T-helper 2 cell (primary cell): ENCODE results near the gene CYTH1.

Source experiments
- DNase-seq, 5 experiments: peaks; one replicate each; pipeline versions ENCODE4 v3.0.0 to v3.0.0-alpha.2; 2012 to 2022

The CYTH1 gene

DNA sequence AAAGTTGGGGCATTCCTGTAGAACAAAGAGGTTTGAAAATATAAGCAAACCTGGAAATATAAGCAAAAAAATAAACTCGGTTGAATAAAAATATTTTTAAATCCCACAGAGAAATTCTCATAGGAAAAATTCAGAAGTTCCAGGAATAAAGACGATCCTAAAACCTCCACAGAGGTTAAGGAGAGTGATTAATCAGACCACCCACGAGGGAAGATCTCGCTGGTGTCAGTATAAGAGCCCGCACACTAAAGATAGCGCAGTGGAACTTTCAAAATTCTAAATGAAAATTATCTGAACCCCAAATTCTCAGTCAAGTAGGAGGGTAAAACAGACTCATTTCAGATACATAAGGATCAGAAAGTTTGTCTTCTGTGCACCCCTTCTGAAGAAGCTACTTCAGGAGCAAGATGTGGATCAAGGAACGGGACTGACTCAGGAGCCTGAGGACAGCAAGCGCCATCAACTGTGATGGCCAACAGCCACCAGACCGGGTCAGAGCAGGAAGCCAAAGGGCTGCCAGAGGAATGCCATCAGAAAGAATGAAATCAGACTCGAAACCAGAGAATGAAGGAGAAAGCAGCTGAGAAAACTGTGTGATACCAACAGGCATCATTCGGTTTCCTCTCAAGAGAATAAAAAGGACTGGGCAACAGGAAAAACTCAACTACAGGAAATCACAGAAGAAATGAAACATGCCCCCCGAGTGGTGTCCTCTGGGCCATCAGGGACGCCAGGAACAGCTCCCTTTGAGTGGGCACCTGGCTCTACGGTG lies 66.9 kb downstream of the CYTH1 start:
- DNase-seq: no peak

DNA sequence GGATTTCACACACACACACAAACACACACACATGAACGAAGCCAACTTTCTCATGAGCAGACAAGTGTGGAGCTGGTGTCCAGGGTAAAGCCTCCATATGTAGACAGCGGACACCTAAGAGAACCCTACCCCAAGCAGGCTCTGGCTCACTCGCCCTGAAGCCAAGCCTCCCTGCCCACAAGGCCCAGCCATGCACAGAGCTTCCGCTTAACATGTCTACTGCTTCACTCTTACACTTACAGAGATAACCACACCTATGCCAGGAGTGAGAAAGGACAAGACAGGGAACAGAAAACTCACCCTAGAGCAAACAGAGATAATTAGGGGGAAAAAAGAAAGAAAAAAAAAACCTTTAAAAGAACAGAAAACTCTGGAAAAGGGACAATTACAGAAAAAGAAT lies 67.5 kb downstream of the CYTH1 start:
- no peak for DNase-seq

DNA sequence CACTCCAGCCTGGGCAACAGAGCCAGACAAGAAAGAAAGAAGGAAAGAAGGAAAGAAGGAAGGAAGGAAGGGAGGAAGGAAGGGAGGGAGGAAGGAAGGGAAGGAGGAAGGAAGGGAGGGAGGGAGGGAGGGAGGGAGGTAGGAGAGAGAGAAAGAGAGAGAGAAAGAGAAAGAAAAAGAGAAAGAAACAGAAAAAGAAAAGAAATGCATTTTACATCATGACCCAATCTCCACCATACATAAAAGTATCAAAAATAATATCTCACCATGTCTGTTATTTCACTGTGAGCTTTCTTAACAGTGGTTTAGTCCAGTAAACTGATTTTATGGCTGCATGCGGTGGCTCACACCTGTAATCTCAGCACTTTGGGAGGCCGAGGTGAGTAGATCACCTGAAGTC lies 70.0 kb downstream of the CYTH1 start:
- DNase-seq: no peak

DNA sequence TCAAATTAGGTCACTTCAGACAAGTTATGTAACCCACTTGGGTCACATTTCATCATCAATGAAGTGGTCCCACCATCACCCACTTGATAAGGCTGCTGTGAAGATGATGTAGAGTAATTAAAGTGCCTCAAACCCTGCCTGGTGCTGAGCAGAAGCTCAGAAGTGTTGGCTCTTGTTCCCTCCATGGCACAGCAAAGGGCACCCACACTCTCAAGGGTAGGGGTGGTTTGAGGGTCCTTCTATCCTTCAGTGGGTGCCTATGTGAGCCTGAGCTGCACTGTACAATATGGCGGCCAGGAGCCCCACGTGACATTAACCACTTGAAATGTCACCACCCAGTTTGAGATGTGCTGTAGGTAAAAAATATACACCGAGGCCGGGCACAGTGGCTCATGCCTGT lies 71.5 kb downstream of the CYTH1 start:
- DNase-seq: no peak

DNA sequence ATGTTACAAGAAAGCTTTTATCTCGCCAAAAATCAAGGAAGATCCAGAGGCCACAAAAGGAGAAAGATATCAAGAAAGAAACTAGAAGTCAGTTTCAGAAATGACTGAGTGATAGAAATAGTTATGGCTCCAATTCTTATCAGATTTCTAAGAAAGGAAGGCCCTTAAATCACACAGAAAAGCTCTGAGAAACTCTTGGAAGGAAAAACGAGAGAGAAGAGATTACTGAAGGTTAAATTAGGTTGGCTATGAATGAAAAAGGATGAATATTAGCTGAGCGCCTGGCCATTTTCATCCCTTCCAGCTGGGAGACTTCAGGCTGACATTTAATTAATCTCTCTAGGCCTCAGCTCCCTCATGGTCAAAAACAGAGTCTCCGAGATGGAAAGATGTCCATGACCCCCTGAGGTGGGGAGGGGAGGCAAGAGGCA lies 72.3 kb downstream of the CYTH1 start:
- DNase-seq: peak in 1 of 5 experiments; percentile 76

DNA sequence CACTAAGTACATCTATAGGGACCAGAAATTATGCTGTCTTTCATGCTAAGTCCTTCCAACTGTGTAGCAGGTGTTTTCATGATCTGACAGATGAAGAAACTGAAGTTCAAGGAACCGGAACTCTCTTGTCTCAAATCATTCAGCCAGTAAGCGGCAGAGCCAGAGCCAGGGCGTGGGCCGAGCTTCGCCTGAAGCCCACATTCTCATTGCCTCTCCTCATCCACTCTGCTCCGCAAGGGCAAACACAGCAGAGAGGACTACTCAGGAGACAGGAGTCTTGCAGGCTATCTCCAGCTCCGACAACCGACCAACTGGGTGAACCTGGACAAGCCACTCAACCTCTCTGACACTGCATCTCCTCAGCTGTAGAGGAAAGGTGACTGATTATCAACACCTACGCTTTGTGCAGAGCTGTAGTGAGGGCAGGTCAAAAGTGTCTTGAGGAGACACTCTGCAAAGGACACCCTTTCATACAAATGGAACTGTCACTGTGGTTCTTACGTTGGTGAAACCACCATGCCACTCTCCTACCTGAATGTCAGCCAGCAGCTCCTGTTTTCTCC lies 72.9 kb downstream of the CYTH1 start:
- peak in 1 of 5 experiments; percentile 62 for DNase-seq

DNA sequence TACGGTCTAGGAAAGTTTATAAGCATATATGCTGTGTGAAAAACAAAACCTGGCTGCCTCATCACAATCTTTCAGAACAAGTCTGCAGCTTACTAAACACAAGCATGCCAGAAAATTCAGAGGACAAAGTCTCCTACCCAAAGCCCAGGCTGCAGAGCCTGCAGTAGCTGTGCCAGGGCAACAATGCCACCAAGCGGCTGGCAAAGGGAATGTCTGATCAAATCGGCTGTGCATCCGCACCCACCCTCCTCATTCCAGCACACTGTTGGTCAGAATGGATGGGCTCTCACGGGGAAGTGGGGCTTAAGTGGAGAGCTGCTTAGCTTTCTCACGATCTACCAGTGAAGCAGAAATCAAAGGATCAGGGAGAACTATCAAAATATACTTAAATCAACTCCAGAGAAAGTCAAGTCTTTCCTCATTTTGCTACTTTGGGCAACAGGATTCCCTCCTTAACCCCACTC lies 73.5 kb downstream of the CYTH1 start:
- DNase-seq: peak in 4 of 5 experiments; percentile 28 to 81 (median 44)

DNA sequence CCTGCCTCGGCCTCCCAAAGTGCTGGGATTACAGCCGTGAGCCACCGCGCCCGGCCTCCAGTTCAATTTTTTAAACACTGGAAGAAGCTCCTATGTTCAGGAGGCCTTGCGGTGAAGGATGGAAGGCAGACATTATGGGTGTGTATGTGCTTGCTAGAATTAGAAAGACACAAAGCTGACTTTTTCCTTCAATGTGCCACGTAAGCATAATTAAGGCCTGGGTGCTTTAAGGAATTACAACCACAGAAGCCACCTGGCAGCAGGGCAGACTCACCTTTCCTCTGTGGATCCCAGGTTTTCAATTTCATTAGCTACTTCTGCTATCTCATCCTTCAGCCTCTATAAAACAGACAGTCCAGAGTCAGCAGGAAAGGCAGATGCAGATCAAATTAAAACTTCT lies 74.2 kb downstream of the CYTH1 start:
- DNase-seq: no peak

DNA sequence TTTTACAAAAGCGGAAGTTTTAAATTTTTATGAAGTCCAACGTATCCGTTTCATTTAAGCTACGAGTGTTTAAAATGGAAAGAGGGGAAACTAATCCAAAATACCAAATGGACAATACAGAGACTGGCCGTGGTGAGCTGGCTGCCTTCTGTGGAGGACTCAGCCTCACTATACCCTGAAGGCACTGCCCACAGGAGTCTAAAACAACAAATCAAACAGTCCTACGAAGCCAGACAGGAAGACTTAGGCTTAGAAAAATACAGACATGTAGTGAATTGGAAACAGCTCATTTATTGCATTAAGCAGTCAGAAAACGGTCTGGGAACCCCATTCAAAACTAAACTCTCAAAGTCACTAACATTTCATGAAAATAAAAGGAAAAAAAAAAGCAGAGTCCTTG lies 75.1 kb downstream of the CYTH1 start:
- no peak for DNase-seq

DNA sequence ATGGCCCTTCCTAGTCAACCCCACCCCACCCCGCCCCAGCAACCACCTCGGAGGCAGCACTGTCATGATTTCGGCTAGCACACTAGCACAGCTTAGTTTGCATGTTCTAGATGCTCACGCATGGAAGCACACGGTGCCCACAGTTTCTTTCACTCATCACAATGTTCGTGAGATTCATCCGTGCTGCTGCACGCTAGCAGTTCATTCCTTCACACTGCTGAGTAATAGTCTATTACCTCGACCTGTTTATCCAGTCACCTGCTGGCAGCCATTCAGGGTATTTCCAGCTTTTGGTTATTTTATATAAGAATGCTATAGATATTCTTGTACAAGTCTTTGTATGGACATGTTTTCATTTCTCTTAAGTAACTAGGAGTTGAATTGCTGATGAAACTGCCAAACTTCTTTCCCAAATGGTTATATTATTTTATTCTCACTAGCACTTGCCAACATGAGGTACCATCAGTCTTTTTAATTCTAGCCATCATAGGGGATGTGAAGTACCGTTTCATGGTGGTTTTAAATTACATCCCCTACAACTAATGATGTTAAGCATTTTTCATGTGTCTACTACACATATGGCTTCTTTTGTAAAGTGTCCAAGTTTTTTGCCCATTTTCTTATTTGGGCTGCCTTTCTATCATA lies 75.7 kb downstream of the CYTH1 start:
- no peak for DNase-seq

DNA sequence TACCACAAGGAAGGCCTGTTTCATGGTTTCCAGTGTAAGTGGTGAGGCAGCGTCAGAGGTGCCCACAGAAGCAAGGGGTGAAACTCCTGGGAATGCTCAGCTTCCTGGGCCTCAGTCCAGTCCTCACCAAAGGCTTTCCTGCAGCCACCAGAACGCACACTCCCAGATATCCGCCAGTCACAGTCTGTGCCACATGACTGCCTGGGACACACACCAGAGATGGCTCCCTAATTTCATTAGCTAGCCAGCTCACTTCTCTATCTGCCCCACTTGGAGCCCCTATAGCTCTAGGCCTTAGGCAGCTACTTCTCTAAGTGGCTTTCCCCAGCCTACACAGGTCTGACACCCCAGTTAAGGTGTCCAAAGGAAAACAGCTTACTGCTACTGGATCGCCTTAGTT lies 77.0 kb downstream of the CYTH1 start:
- DNase-seq: no peak

DNA sequence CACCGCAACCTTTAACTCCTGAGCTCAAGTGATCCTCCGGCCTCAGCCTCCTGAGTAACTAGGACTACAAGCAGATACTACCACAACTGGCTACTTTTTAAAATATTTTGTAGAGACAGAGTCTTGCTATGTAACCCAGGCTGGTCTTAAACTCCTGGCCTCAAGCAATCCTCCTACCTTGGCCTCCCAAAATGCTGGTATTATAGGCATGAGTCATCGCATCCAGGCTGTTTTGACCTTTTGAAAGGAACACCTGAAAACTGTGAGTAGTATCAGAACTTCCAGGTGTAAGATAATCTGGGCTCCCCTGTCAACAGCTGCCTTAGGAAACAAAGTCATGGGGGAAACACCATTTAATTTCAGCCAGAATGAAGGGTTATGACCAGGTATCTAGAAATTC lies 77.5 kb downstream of the CYTH1 start:
- DNase-seq: no peak

DNA sequence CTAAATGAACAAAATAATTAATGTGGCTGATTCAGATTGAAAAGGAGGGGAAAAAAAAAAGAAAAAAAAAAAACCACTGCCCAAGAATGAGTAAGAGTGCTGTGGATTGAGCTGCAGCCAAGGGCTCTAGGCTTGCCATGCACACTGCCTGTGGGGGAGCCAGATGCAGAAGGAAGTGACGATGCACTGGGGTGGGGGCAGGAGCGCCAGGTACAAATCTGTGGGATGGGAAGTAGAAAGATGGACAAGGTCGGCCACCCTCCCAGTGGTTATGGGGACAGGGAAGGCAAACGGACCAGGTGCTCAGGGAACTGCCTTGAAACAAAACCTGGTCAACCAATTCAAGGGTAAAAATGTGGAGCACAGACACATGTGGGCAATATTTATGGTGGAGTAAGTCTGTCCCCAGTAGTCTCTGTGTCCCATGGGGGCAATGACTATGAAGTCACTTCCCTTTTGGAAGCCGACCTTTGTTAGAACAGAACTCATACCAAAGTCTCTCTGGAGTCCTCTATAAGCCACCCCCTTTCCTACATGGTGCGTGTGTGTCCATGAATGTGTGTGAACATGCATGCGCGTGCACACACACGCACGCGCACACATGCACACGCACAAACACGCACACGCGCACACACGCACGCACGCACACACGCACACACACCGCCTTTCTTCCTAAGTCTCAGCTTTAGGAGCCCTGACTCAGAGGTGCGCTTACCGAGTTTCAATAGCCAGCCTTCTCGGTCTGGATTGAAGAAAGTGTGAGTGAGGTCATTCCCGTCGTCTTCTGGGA lies 84.3 kb downstream of the CYTH1 start:
- DNase-seq: no peak

DNA sequence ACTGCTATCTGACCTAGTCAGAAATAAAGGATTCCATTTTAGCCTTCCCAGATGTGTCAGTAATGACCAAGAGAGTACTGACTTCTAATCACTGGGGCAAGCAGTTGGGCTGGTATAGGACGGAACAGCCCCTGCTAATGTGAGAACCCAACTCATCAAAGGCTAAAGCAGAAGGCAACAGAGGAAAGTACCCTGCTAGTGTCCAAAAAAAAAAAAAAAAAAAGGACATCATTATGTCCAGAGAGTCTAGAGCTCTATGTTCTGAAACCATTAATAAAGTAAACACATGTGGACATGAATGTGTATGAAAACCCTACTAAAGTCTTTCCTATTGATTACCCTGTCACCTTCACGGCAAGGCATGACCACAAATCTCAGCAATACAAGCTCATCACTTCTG lies 85.0 kb downstream of the CYTH1 start:
- DNase-seq: no peak

DNA sequence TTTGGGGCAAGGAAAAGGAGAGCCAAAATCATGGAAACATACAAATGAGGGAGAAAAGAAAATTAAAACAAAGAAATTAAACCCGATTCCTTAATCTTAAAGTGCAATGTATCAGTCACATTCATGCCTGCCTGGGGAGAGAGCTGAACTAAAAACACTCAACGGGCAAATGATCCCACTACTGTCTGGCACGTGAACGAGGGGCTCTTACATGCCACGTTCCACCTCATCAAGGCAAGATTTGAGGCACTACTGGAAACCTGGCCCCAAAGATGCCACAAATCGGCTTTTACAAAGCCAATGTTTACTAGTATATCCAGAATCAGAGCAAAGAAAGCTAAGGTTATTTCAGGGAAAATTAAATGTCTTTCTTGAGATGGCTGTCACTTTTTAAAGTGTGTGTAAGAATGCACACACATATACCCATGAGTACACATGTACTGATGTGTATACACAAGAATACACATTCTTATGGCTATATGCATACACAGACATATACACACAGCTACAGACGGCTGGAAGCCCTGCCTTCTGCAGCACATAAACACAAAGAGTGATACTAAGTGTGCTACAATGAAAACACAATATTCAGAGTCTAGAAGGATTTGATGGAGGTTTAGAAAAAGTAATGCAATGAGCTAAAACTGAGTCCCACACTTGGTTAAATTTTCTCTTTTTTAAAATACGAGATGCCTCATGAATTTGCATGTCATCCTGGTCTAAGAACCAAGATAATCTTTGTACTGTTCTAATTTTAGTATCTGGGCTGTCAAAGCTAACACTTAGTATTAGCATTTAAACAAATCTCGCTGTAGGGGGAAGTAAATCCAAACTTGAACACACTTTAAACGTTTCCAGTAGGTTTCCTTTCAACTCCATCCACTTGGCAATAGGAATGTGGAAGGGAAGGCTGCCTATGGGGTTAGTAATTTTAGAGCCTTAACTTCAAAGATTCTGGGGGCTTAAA lies 85.8 kb downstream of the CYTH1 start:
- DNase-seq: no peak

DNA sequence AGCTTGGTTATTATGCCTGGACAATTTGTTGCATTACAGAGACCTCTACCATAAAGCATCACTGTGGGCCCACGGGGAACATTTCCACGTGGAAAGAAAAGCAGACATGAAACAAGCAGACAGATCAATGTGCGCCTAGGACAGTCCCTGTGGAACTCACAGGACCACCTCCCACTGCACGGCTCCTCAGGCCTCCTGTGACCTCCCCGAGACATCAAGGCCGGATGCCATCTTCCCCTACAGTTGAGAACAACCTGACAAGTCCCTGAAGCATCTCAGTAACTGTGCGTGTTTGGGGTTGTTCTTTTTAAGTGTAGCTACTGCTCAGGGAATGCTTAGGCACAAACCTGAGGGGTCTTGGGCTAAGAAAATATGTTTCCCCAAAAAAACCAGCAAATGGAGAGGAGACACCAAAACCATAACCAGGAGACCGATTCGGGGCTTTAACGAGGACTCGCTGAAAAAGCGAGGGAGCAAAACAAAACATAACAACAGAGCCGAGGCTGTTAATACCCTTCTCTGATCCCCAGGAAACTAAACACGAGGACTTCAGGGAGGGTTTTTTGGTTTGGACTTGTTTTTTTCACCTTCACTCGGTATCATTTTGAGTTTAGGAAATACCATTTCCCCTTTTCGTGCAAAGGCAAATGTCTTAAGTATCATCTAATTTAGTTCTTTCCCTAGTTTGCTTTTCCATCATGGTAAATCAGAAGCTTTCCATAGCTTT lies 87.1 kb downstream of the CYTH1 start:
- DNase-seq: no peak

DNA sequence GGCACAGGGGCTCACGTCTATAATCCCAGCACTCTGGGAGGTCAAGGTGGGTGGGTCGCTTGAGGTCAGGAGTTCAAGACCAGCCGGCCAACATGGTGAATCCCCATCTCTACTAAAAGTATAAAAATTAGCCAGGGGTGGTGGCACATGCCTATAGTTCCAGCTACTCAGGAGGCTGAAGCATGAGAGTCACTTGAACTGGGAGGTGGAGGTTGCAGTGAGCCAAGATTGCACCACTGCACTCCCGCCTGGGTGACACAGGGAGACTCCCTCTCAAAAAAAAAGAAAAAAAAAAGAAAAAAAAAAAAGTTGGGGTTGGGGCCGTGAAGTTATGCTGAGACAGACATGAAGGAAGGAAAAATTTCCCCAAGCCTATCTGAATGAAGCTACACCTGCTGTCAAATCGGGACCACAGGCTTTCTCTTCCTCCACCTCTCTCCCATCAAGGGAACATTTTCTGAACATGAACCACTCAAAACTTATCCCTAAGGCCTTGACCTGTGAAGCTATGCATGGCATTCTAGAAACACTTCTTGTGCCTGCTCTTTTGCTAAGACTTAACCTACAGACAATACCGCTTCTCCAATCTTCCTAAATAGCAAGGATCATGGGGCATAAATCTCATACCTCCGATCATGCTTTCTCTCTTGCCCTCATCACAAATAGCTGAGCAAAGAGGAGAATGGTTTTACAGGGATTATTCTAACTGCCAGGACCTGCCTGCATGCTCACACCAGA lies 88.6 kb downstream of the CYTH1 start:
- DNase-seq: no peak

DNA sequence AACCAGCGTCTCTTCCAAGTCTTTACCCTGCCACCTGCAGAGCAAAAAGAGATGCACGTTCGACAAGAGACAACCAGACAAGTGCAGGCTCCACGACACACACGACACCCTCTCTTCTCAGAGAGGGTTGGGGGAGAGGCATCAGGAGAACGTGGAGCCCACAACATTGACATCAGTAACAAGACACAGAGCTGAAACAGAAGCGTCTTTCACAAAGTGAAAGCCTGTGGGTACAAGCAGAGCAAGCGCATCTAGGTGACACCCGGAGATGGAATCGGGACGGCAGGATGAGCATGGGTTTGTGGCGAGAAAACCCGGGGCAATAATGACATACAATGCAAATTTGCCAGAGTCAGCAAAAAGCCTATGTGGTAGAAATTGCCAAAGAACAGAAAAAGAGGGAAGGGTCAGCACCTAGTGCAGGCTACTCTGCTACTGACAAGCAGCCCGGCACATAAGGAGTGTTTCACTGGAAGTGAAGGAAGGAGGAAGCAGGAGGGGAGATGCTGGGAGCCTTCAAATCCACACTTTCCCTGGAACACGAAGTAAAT lies 89.5 kb downstream of the CYTH1 start:
- no peak for DNase-seq

DNA sequence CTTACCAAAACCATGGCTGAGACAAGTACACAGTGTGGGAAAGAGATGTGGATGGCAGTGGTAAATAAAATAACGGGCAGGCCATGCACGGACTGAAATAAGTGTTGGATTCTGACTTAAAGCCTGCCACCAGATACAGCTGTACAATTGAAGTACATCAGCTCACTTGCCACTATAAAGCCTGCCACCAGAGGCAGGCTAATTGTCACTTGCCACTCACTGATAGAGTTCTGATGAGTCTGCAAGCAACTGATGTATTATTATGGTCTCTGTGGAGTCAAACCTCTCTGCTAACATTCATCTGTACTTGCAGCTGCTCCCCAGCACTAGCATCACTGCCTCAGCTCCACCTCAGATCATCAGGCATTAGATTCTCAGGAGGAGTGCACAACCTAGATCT lies 93.0 kb downstream of the CYTH1 start:
- peak in 1 of 5 experiments; percentile 35 for DNase-seq

DNA sequence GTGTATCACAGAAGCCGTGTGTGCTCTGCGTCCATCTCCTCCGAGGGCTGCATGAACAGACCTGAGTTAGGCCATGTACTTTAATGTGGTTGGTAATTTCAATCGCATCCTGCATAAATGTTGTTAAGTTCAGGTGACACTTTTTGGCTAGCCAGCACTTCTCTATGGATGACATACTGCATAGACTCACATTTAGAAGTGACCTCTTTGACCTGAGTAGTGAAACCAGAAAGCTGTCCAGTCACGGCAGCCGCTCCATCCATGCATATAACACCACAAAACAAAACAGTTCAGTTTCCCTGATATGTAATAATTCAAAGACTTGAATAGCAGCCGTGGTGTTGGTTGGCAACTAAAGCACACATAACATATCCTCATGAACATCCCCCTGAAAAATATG lies 94.1 kb downstream of the CYTH1 start:
- no peak for DNase-seq
